Heart right ventricle (tissue), 16 donors: ENCODE data around the gene MAPT. TPM values are rescaled to one million over a fixed set of nuclear protein-coding genes. Genes with fewer than 3 reads are reported as not detected.
"Not testable (repeated sequence)": the region's sequence is repeated elsewhere in the genome, so short reads cannot be mapped to it uniquely, and the experiment has no call there.

Experiments used
- ATAC-seq, 8 donors: fragments of 200-7000 bp; cut with Tn5 transposase; one replicate each; pipeline ENCODE4 v1.9.1; 2020; ENCODE audit warnings: mild to moderate bottlenecking in 8 of 8, moderate library complexity in 8 of 8, moderate number of reproducible peaks in 1 of 8
- DNase-seq, 2 donors: peaks; one replicate each; pipeline ENCODE4 v3.0.0-alpha.2; 2020
- H3K27ac ChIP-seq, 10 donors: fragments of 200-600 bp; sonication (generic) in 2 of 10; one replicate each; pipeline versions ENCODE4 v1.5.0 to v1.8.0; 2020 to 2022; ENCODE audit warnings: mild to moderate bottlenecking in 3 of 10
- H3K27me3 ChIP-seq, 7 donors: fragments of 200-600 bp; one replicate each; pipeline ENCODE4 v1.8.0; 2021 to 2022; ENCODE audit warnings: mild to moderate bottlenecking in 2 of 7
- H3K36me3 ChIP-seq, 9 donors: fragments of 200-600 bp; sonication (generic) in 1 of 9; one replicate each; pipeline versions ENCODE4 v1.5.0 to v1.8.0; 2020 to 2022; ENCODE audit warnings: mild to moderate bottlenecking in 2 of 9
- H3K4me1 ChIP-seq, 9 donors: fragments of 200-600 bp; sonication (generic) in 1 of 9; one replicate each; pipeline versions ENCODE4 v1.5.0 to v1.8.0; 2020 to 2022; ENCODE audit warnings: mild to moderate bottlenecking in 4 of 9
- H3K4me3 ChIP-seq, 10 donors: fragments of 200-600 bp; sonication (generic) in 2 of 10; one replicate each; pipeline versions ENCODE4 v1.5.0 to v1.8.0; 2020 to 2022; ENCODE audit warnings: mild to moderate bottlenecking in 7 of 10, moderate library complexity in 2 of 10
- H3K9me3 ChIP-seq, 11 donors: fragments of 200-600 bp in 10 of 11; sonication (generic) in 2 of 11; one replicate each; pipeline versions ENCODE4 v1.5.0 to v1.8.0; 2013 to 2022; ENCODE audit warnings: mild to moderate bottlenecking in 2 of 11, control low read depth in 1 of 11, moderate library complexity in 1 of 11
- WGBS, 2 donors: extraction: QIAGEN DNeasy Blood & Tissue Kit; methylation state at CpG; one replicate each; pipeline ENCODE4 v1.1.7; 2013; ENCODE audit warnings: inconsistent platforms in 1 of 2; 5-methylcytosine and 5-hydroxymethylcytosine counted together
- intact Hi-C, 10 donors: fragments of 100-400 bp; cut with DNase I; formaldehyde crosslinking; loops; one replicate each; pipeline versions ENCODE4 v1.11.1 to v1.14.2; 2022
- polyA plus RNA-seq, 2 donors: library from polyadenylated mRNA; stranded (reverse); fragments of 200-250 nt; gene quantifications; one replicate each; pipeline ENCODE4 v1.2.3, GENCODE V29; 2013
- total RNA-seq, 10 donors: library from RNA; stranded (reverse); fragmentation: NEBNext Ultra II Directional in 3 of 10; extraction: Animal tissue kit (Norgen Biotek cat#: 25700) in 3 of 10; gene quantifications; one replicate each; pipeline versions ENCODE4 v1.2.1 to v1.2.4, GENCODE V29; 2021 to 2023
- TF ChIP-seq, protein P1 (sequence below), 9 donors: fragments of 200-600 bp; sonication (generic) in 2 of 9; IDR thresholded peaks; one replicate each; pipeline versions ENCODE4 v1.5.0 to v1.8.0; 2021 to 2022; ENCODE audit warnings: antibody characterized with exemption in 9 of 9, mild to moderate bottlenecking in 5 of 9, moderate library complexity in 1 of 9
- donor health status: Arrhythmogenic right ventricular cardiomyopathy.
- donor health status: ischemic (EF 13 %, LVEDD 7.1; RV severe dilation, severe dysfunction).
- donor health status: healthy with polysubstance abuse.
- donor health status: DM: no; HTN: yes; CAD: no.
- donor health status: DM: no; HTN: no; CAD: no.
- donor health status: ischemic (EF 25% LVEDD 6.9; RV normal size, moderate dysfunction).
- donor health status: ischemic (EF 25% LVEDD 5.7; RV mildly dilated, moderate dysfunction).
- donor health status: healthy.
- donor health status: DM: yes; HTN: yes; CAD: no.
- donor health status: Ischemic cardiomyopathy.
- donor health status: ischemic (EF 35%, LVEDD 5.7; RV mildly dilated, moderate dysfunction).
- donor health status: nonischemic (EF 11% LVEDD 7.7; RV severe dilation, severe dysfunction).
- donor health status: DM: yes; HTN: yes; CAD: no.
- donor health status: PGD.
- donor health status: ischemic (EF 29% LVEDD 5.4; RV normal size, mild dysfunction).
- donor health status: nonischemic (EF 23%, LVEDD 6.1; RV moderate dilation, normal function).

MAPT gene
- total and polyA plus RNA-seq, 12 donors, result 0.90 to 63.3 (median 32.5) TPM

DNA sequence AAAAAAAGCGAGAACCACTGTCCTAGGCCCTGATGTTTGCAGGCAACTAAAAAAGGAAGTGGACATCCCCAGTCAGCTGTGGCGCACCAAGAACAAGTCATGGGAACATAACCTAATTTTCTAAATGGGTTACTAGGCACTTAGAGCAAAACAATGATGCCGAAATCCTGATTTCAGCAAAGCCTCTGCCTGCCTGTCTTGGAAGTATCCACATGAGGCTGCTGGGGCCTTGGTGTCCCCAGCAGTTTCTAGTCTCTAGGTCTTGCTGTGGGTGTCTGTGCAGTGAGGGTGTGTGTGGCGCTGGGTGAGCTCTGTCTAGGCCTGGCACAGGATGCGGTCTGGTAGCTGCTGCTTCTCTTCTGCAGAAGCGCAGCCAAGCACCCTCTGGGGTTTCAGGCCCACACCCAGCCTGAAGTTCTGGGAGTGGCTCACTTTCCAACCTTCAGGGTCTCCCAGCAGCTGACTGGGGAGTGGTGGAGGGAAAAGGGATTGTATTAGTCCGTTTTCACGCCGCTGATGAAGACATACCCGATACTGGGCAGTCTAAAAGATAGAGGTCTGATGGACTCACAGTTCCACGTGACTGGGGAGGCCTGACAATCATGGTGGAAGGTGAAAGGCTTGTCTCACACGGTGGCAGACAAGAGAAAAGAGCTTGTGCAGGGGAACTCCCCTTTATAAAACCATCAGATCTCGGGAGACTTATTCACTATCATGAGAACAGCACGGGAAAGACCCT lies 125.8 kb downstream of the MAPT start:
- peak in 5 of 8 donors; percentile 31 to 65 (median 50) for ATAC-seq
- peak overlapping the region in 1 of 10 donors; percentile 63 for H3K27ac ChIP-seq

DNA sequence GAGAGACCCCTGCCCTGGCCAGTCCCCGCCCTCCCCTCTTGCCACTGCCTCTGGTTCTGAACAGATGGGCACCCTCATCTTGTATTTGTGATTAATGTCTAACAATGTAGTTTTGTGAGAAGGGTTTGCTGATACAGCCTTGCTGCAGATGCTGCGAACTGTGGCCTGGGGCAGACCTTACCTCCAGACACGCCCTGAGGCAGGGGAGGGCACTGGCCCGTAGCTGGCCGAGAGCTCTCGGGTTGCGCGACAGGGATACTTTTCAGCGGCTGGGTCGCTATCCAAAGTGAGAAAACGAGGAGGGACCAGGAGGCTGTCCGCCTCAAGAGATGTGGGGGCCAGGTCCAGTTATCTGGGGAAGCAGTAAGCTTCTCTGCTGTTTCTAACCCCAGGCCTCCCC lies 126.6 kb downstream of the MAPT start:
- ATAC-seq (no peak), DNase-seq (no peak)
- TF ChIP-seq, protein P1, sequence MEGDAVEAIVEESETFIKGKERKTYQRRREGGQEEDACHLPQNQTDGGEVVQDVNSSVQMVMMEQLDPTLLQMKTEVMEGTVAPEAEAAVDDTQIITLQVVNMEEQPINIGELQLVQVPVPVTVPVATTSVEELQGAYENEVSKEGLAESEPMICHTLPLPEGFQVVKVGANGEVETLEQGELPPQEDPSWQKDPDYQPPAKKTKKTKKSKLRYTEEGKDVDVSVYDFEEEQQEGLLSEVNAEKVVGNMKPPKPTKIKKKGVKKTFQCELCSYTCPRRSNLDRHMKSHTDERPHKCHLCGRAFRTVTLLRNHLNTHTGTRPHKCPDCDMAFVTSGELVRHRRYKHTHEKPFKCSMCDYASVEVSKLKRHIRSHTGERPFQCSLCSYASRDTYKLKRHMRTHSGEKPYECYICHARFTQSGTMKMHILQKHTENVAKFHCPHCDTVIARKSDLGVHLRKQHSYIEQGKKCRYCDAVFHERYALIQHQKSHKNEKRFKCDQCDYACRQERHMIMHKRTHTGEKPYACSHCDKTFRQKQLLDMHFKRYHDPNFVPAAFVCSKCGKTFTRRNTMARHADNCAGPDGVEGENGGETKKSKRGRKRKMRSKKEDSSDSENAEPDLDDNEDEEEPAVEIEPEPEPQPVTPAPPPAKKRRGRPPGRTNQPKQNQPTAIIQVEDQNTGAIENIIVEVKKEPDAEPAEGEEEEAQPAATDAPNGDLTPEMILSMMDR (IDR thresholded peaks at IDR 0.05), result no peak
- Histone ChIP-seq H3K4me3 (no peak overlapping the region), H3K27me3 (no peaks in the 10 kb centered on the region), H3K36me3 (peaks cover 0 to 42% (median 0%) of the 10 kb centered on the region in 9 donors), H3K4me1 (peaks cover 0 to 12% (median 0%) of the 10 kb centered on the region in 9 donors), H3K9me3 (no peaks in the 10 kb centered on the region), H3K27ac (peak overlapping the region in 1 of 10 donors; percentile 63)
- WGBS, 2 donors, result 91% methylated on average over 12 of the region's 12 CpGs
- intact Hi-C loops, result no loop called here

More for the DNA sequence above, 125.8 kb downstream of the MAPT start:
- Histone ChIP-seq H3K27me3 (no peaks in the 10 kb centered on the region), H3K36me3 (peaks cover 0 to 34% (median 0%) of the 10 kb centered on the region in 9 donors), H3K4me3 (no peak overlapping the region), H3K4me1 (peaks cover 0 to 5% (median 0%) of the 10 kb centered on the region in 9 donors), H3K9me3 (no peaks in the 10 kb centered on the region)
- DNase-seq, result no peak
- WGBS, 2 donors, result 88 to 90% methylated on average over 14 of the region's 14 CpGs
- intact Hi-C loops, result no loop called here
- TF ChIP-seq, protein P1 (IDR thresholded peaks at IDR 0.05), result no peak

DNA sequence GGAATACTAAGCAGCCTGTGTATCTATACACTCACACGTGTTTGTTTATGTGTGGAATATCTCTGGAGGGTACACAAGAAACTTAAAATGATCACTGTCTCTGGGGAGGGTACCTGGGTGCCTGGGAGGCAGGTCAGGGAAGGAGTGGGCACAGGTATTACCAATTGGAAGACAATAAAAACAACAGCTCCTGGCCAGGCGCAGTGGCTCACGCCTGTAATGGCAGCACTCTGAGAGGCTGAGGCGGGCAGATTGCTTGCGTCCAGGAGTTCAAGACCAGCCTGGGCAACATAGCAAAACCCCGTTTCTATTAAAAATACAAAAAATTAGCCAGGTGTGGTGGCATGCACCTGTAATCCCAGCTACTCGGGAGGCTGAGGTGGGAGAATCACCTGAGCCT lies 129.0 kb downstream of the MAPT start:
- peaks cover 0 to 36% (median 13%) of the 10 kb centered on the region in 9 donors for H3K4me1 ChIP-seq
- intact Hi-C loops, H3K9me3 ChIP-seq, H3K4me3 ChIP-seq, DNase-seq, ATAC-seq, H3K27me3 ChIP-seq, H3K27ac ChIP-seq: not testable (repeated sequence)
- WGBS, 2 donors, result 95% methylated on average over 7 of the region's 7 CpGs
- H3K36me3 ChIP-seq, result peaks cover 0 to 60% (median 0%) of the 10 kb centered on the region in 9 donors

DNA sequence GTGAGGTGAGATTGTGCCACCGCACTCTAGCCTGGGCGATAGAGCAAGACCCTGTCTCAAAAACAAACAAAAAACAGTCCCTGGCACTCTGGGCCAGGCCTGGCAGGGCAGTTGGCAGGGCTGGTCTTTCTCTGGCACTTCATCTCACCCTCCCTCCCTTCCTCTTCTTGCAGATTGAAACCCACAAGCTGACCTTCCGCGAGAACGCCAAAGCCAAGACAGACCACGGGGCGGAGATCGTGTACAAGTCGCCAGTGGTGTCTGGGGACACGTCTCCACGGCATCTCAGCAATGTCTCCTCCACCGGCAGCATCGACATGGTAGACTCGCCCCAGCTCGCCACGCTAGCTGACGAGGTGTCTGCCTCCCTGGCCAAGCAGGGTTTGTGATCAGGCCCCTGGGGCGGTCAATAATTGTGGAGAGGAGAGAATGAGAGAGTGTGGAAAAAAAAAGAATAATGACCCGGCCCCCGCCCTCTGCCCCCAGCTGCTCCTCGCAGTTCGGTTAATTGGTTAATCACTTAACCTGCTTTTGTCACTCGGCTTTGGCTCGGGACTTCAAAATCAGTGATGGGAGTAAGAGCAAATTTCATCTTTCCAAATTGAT lies 129.5 kb downstream of the MAPT start:
- 93 to 95% methylated on average over 24 of the region's 24 CpGs for WGBS, 2 donors
- no peaks in the 10 kb centered on the region for H3K27me3 ChIP-seq
- H3K4me1 ChIP-seq, result peaks cover 0 to 41% (median 18%) of the 10 kb centered on the region in 9 donors
- no peaks in the 10 kb centered on the region for H3K9me3 ChIP-seq
- no peak for DNase-seq
- no peak overlapping the region for H3K27ac ChIP-seq
- H3K36me3 ChIP-seq, result peaks cover 0 to 66% (median 0%) of the 10 kb centered on the region in 9 donors
- TF ChIP-seq, protein P1 (IDR thresholded peaks at IDR 0.05), result no peak
- no peak overlapping the region for H3K4me3 ChIP-seq
- no peak for ATAC-seq
- intact Hi-C loops, result no loop called here
